Mucosa of descending colon (tissue), 3 donors: ENCODE results near the gene SMC2. TPM values are rescaled to one million over a fixed set of nuclear protein-coding genes. Genes with fewer than 3 reads are reported as not detected.

Experiments used
- ATAC-seq: fragments of 200-7000 bp; cut with Tn5 transposase; one replicate; pipeline ENCODE4 v1.9.1; 2020; ENCODE audit warnings: mild to moderate bottlenecking, moderate library complexity
- DNase-seq, 3 donors: peaks; one replicate each; pipeline ENCODE4 v3.0.0-alpha.2; 2020
- H3K36me3 ChIP-seq: fragments of 200-600 bp; one replicate; pipeline ENCODE4 v1.8.0; 2021; ENCODE audit warnings: low read depth, mild to moderate bottlenecking
- H3K4me1 ChIP-seq: fragments of 200-600 bp; one replicate; pipeline ENCODE4 v1.8.0; 2021; ENCODE audit warnings: low read depth, mild to moderate bottlenecking
- H3K4me3 ChIP-seq: fragments of 200-600 bp; one replicate; pipeline ENCODE4 v1.8.0; 2021; ENCODE audit warnings: mild to moderate bottlenecking
- H3K9me3 ChIP-seq: fragments of 200-600 bp; one replicate; pipeline ENCODE4 v1.8.0; 2021; ENCODE audit warnings: mild to moderate bottlenecking
- CTCF ChIP-seq: fragments of 200-600 bp; IDR thresholded peaks from one replicate; pipeline ENCODE4 v1.8.0; 2022; ENCODE audit warnings: antibody characterized with exemption, mild to moderate bottlenecking
- intact Hi-C, 2 donors: fragments of 100-400 bp; cut with DNase I in 1 of 2; cut with micrococcal nuclease in 1 of 2; formaldehyde crosslinking; loops; one replicate each; pipeline versions ENCODE4 v1.11.0 to v1.11.1; 2022; cut with DNase I, micrococcal nuclease
- total RNA-seq, 3 donors: library from RNA; stranded (reverse); fragmentation: NEBNext Ultra II Directional in 2 of 3; extraction: Animal tissue kit (Norgen Biotek cat#: 25700) in 2 of 3; gene quantifications; one replicate each; pipeline versions ENCODE4 v1.2.1 to v1.2.4, GENCODE V29; 2021 to 2023
- donor health status: DM: no; HTN: no; CAD: no; lungs with moderate emphysema.
- donor health status: DM: no; HTN: no; CAD: no.
- donor health status: DM: no; HTN: yes; CAD: no.

The SMC2 gene
- total RNA-seq, 3 donors from 2014 or later = 6.6 to 15.1 (median 8.8) TPM

- intact Hi-C loops = no loop called here
- H3K4me3 ChIP-seq = no peak overlapping the region
- H3K9me3 ChIP-seq = no peaks in the 10 kb centered on the region
- no peaks in the 10 kb centered on the region for H3K36me3 ChIP-seq
- ATAC-seq (peak; percentile 44), DNase-seq (peak in 2 of 3 donors; percentile 25 to 64)
- no peak for TF ChIP-seq CTCF
- peaks cover 14% of the 10 kb centered on the region for H3K4me1 ChIP-seq
Measured at GRCh38 chr9:104091708-104092107, 2.4 kb upstream of the SMC2 start.

DNA sequence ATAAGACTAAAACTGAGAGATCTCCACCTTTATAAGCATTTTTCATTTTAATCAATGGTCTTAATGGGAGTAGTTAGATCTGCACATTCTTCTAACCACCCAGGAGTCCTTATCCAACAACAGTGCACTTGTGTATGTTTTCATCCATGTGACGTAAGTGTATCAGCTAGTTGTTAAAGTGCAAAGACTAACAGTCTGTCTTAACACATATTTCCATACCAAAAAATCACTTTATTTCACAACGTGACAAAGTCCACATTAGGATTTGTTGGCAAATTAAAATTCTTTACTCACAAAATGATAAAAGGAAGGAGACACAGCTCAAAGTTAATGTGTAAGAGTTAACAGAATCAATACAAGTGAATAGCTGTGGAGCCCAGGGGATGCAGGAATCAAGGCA is 1.9 kb upstream of the SMC2 start:
- no peaks in the 10 kb centered on the region for H3K36me3 ChIP-seq
- DNase-seq (no peak), ATAC-seq (no peak)
- TF ChIP-seq CTCF = no peak
- no peaks in the 10 kb centered on the region for H3K9me3 ChIP-seq
- H3K4me3 ChIP-seq = no peak overlapping the region
- intact Hi-C loops = no loop called here
- H3K4me1 ChIP-seq = peaks cover 14% of the 10 kb centered on the region

DNA sequence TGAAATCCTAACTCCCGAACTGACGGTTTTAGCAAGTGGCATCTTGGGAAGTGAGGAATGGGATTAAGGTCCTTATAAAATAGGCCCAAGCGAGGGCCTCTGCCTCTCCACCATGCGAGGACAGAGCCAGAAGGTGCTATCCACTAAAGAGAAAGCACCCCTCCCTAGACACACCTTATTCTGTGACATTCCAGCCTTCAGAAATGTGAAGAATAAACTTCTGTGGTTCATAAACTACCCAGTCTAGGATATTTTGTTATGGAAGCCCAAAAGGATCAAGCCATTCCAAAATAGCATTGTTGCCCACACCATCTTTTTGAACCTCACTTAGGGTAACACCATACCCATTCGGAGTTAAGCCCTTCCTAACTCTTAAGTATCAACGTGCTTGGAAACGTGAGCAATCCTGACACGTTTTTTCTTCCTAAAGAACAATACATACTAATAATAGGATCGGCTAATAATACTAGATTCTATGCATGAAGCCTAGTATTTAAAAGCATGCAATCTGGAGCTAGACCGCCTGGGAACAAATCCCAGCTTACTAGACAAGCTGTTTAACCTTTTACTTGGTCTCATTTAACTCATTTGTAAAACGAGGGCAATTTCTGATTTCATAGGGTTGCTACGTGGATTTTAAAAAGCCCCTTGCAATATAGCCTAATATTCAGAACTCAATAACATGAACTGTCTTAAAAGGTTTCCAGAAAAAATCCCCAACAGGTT is 1.1 kb upstream of the SMC2 start:
- TF ChIP-seq CTCF = no peak
- intact Hi-C loops = no loop called here
- Histone ChIP-seq H3K4me1 (peaks cover 14% of the 10 kb centered on the region), H3K36me3 (no peaks in the 10 kb centered on the region), H3K9me3 (no peaks in the 10 kb centered on the region), H3K4me3 (peak overlapping the region; percentile 50)
- DNase-seq = peak in 2 of 3 donors; percentile 18 to 23
- ATAC-seq = peak; percentile 35

DNA sequence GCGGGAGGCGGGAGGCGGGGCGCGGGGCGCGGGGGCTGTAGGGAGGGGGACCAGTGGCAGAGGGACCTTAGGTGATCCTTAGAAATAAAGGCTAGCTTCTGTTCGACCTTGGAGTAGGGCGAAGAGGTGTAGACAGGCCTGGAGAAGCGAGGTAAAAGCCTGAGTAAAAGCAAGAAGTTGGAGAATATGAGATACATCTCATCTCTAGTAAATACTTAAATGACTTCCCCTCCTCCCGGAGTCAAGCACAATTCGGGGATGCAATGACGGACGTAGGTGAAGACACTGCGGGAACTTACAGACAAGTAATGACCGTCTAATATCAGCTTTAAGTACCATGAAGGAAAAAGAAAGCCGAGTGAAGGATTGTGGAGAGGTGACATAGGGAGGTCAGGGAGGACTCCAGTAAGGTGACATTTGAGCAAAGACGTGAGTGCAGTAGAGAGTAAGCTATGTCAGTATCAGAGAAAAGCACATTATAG is 466 bp downstream of the SMC2 start:
- peaks cover 14% of the 10 kb centered on the region for H3K4me1 ChIP-seq
- intact Hi-C loops = no loop called here
- ATAC-seq (no peak), DNase-seq (no peak)
- TF ChIP-seq CTCF = no peak
- peak overlapping the region; percentile 50 for H3K4me3 ChIP-seq
- H3K9me3 ChIP-seq = no peaks in the 10 kb centered on the region
- H3K36me3 ChIP-seq = no peaks in the 10 kb centered on the region

- H3K4me3 ChIP-seq = no peak overlapping the region
- H3K36me3 ChIP-seq = no peaks in the 10 kb centered on the region
- DNase-seq = no peak
- ATAC-seq = no peak
- no peak for TF ChIP-seq CTCF
- H3K4me1 ChIP-seq = no peaks in the 10 kb centered on the region
- H3K9me3 ChIP-seq = no peaks in the 10 kb centered on the region
- intact Hi-C loops = no loop called here
Measured at GRCh38 chr9:104099630-104100029, 5.5 kb downstream of the SMC2 start.
